KG1 (cell line): ENCODE measurements around the gene NUP210.
"Not testable (repeated sequence)": the region's sequence is repeated elsewhere in the genome, so short reads cannot be mapped to it uniquely, and the experiment has no call there.

Source experiments
- DNase-seq: peaks from one replicate; lab custom pipeline; 2025; lab: John Stamatoyannopoulos, UW

Gene NUP210

GRCh38 chr3:13406190-13406589 lies 13.9 kb downstream of the NUP210 start:
- no peak for DNase-seq

DNA sequence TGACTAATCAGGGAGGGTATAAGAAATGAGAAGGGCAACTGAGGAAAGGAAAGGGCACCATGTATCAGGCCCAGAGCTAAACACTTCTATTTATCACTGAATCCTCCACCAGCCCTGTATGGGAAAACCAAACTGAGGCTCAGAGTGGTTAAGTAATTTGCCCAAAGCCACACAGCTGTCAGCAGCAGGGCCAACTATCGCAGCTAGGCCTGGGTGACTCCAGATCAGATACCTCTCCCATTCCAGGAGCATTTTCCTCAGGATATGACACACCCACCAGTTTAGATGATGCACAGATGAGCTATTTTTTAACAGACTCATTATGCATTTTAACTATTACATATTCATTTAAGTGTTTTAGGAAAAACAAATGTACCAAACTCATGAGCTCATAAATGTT lies 14.5 kb downstream of the NUP210 start:
- no peak for DNase-seq

GRCh38 chr3:13404626-13405452 lies 15.3 kb downstream of the NUP210 start:
- DNase-seq, result no peak

DNA sequence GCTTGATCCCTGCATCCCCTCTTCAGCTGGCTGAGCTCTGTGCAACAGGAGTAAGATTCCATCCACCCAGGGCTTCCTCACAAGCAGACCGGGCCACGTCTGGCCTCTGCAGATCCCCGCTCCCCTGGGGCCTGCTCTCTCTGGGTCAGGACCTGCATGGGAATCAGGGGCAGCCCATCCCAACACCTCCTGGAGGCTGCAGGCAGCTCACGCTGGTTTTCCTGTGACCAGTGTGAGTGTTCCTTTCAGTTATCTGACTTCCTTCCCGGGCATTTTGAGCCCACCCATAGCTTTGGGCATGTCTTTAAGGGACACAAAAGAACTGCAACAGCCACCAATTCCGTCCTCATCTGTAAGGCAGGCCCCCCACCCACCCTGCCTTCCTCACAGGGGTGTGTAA lies 16.3 kb downstream of the NUP210 start:
- DNase-seq, result no peak

- DNase-seq, result no peak
These were observed 16.8 kb downstream of the NUP210 start for GRCh38 chr3:13403213-13403819.

GRCh38 chr3:13401149-13401548 lies 19.0 kb downstream of the NUP210 start:
- no peak for DNase-seq

- DNase-seq, result no peak
These were observed 19.9 kb downstream of the NUP210 start for GRCh38 chr3:13400114-13400673.

- no peak for DNase-seq
These were observed 20.5 kb downstream of the NUP210 start for GRCh38 chr3:13399603-13400002.

DNA sequence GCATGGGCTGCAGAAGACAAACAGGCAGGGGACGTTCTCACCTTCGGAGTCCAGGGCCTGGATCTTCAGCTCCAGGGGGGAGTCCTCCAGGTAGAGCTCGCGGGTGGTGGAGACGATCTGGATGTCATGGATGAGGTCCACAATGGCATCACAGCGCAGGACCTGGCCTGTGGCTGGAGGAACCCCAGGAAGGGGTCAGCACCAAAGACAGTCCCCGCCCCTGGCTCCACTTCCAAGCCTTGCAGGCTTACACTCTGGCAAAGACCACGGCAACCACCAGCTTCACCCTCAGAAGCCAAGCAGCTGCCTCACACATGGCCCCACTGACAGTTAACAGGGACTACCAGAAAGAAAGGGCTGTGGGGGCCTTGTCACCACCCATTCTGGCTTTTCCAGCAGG lies 22.8 kb downstream of the NUP210 start:
- DNase-seq, result no peak

- no peak for DNase-seq
These were observed 25.8 kb downstream of the NUP210 start for GRCh38 chr3:13394363-13394762.

DNA sequence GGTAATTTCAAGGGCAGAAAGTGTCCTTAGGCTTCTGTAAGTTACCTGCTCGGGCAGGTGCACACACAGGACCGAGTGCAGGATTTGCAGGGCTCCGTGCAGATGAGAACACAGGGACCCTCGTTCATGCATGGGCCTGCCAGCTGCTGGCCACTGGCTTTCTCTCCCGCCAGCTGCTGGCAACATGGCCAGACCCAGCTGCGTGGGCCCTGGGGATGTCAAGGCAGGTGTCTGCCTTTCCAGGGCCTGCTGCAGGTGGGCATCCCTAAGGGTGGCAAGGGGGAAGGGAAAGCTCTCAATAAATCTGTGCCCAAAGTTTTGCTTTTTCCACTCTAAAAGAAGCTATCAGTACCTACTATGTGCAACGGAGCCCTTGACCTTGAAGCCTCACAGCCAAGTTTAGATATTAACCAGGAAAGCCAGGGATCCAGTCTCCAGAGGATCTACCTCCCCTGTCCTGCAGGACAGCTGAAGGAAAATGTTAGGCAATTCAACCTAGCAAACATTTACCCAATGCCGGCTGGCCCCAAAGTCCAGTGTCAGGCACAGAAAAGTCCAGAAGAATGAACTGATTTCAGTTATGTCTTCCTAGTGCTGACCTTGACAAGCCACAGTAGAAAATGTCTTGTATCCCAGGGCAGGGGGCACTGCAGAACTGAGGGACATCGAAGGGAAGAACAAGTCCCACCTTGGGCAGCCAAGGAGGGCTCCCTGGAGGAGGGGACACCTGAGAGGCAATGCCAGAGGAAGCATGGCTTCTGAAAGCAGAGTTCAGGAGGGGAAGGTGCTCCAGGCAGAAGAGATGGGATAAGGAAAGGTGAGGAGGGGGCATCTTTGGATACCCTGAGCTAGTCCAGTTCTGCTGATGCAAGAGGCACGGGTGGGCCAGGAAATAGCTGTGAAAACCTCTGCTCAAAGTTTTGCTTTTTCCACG lies 26.4 kb downstream of the NUP210 start:
- no peak for DNase-seq

GRCh38 chr3:13391308-13391707 lies 28.8 kb downstream of the NUP210 start:
- DNase-seq, result no peak

DNA sequence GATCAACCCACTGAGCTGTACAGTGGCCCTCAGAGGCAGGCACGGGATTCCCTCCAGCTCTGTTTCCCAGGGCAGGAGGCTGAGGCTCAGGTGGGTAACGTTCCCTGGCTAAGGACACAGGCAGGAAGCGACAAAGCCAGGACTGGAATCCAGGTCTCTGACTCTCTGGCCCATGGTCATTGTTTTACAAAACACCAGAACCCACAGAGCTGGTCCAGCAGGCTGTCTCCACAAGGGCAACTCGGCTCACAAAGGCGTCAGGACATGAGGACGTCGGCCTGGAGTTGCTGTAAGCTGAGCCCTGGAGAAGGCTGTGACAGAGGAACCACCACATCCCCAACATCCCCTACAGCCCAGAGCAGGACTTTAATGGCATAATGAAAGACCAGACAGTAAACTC lies 30.7 kb downstream of the NUP210 start:
- DNase-seq, result no peak

DNA sequence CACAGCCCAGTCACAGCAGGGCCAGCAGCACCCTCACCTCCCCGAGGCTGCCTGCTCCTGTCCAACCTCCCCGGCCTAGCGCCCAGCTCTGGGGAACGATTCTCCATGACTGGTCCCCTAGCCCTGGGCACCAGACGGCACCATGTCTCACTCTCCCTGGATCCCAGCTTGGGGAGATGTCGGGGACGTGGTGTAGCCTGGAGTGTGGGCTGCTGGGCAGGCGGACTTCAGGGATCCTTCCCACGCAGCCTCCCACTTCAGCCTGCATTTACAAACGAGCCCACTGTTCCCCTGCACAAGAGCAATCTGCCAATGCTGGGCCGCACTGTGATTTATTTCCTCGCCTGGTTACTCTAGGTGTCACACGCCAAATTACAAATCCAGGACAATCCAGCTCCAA lies 31.3 kb downstream of the NUP210 start:
- no peak for DNase-seq

- no peak for DNase-seq
These were observed 34.7 kb downstream of the NUP210 start for GRCh38 chr3:13385373-13385965.

GRCh38 chr3:13380971-13381370 lies 39.2 kb downstream of the NUP210 start:
- no peak for DNase-seq

GRCh38 chr3:13379201-13379830 lies 40.8 kb downstream of the NUP210 start:
- no peak for DNase-seq

DNA sequence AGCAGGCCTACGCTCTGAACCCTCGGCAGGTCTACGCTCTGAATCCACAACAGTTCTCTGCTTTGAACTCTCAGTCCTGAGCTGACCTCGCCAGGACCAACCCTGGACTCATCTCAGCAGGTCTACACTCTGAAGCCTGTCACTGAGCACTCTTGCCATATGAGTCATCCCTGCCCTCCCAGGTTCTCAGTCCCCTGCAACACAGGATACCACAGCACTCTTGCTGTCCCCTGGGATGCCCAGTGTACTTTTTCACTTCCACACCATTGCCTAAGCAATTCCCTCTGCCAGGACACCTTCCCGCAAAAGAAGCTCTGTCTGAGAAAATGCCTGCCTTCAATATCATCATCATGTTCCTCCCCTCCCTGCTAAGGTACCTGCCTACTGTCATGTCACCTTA lies 42.0 kb downstream of the NUP210 start:
- DNase-seq, result no peak

GRCh38 chr3:13377741-13378140 lies 42.4 kb downstream of the NUP210 start:
- not testable (repeated sequence) for DNase-seq

DNA sequence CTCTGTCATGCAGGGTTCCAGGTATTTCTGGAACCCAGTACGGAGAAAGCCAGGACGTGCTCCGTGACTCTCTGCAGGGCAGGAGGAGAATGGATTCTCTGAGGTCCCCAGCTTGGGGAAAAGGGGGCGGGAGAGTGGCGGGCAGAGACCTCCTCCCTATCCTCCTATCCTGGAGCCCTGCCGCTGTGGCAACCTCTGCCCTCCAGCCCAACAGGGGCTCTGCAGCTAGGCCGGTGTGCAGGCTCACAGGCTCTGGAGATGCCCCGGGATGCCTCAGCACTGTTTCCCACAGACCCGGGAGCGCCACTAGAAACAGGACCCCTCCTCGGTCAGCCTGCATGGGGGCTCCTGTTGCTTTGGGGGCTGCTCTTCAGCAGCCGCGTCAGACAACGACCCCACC lies 43.1 kb downstream of the NUP210 start:
- DNase-seq, result no peak

- DNase-seq, result no peak
These were observed 44.0 kb downstream of the NUP210 start for GRCh38 chr3:13376091-13376490.
